ENCODE data around the gene SYPL2.

The SYPL2 gene

GRCh38 chr1:109491372-109491771 is 25.0 kb downstream of the SYPL2 start:
- no peak for DNase-seq (ENCODE audit: low spot score)

- DNase-seq (ENCODE audit: low spot score), result no peak
Measured at GRCh38 chr1:109492779-109493178, 26.4 kb downstream of the SYPL2 start.

- no peak for DNase-seq (ENCODE audit: low spot score)
Measured at GRCh38 chr1:109493227-109493626, 26.9 kb downstream of the SYPL2 start.

- peak; percentile 89 for DNase-seq (ENCODE audit: low spot score)
Measured at GRCh38 chr1:109493805-109494539, 27.6 kb downstream of the SYPL2 start, which contains the start of gene CYB561D1. CYB561D1 (plus strand) TSS chr1:109494094; CDS start chr1:109494140, 46 bp downstream.

GRCh38 chr1:109495738-109496137 is 29.4 kb downstream of the SYPL2 start:
- DNase-seq (ENCODE audit: low spot score), result no peak

- no peak for DNase-seq (ENCODE audit: low spot score)
Measured at GRCh38 chr1:109497449-109498160, 31.3 kb downstream of the SYPL2 start.

GRCh38 chr1:109498161-109498801 is 31.9 kb downstream of the SYPL2 start:
- peak; percentile 50 for DNase-seq (ENCODE audit: low spot score)

GRCh38 chr1:109499081-109499480 is 32.7 kb downstream of the SYPL2 start:
- no peak for DNase-seq (ENCODE audit: low spot score)

GRCh38 chr1:109499661-109500536 is 33.6 kb downstream of the SYPL2 start:
- DNase-seq (ENCODE audit: low spot score), result peak; percentile 92

GRCh38 chr1:109500941-109501381 is 34.6 kb downstream of the SYPL2 start:
- no peak for DNase-seq (ENCODE audit: low spot score)

- DNase-seq (ENCODE audit: low spot score), result no peak
Measured at GRCh38 chr1:109501644-109502363, 35.5 kb downstream of the SYPL2 start.

- no peak for DNase-seq (ENCODE audit: low spot score)
Measured at GRCh38 chr1:109502364-109502851, 36.1 kb downstream of the SYPL2 start.

GRCh38 chr1:109503935-109504334 is 37.6 kb downstream of the SYPL2 start:
- DNase-seq (ENCODE audit: low spot score), result no peak

- no peak for DNase-seq (ENCODE audit: low spot score)
Measured at GRCh38 chr1:109504974-109505373, 38.6 kb downstream of the SYPL2 start.

GRCh38 chr1:109508001-109508872 is 41.9 kb downstream of the SYPL2 start:
- DNase-seq (ENCODE audit: low spot score), result no peak

- DNase-seq (ENCODE audit: low spot score), result no peak
Measured at GRCh38 chr1:109508873-109509175, 42.5 kb downstream of the SYPL2 start.

- peak; percentile 48 for DNase-seq (ENCODE audit: low spot score)
Measured at GRCh38 chr1:109509176-109510134, 43.1 kb downstream of the SYPL2 start, which contains the start of gene AMIGO1. AMIGO1 (minus strand) TSS chr1:109509727; CDS start chr1:109508912, 815 bp downstream.

- no peak for DNase-seq (ENCODE audit: low spot score)
Measured at GRCh38 chr1:109513110-109513710, 46.9 kb downstream of the SYPL2 start.
